SK-N-SH (cell line): ENCODE measurements around the gene ZNF138. TPM values are rescaled to one million over a fixed set of nuclear protein-coding genes. Genes with fewer than 3 reads are reported as not detected.
A peak's percentile ranks its signal among the peaks of the same experiment; 100 is the strongest.

ENCODE experiments used
- CTCF ChIA-PET: fragments of 300-600, 350-600 bp; formaldehyde crosslinking; extraction: SDS; loops from one replicate; lab custom pipeline; 2021; lab: Yijun Ruan, JAX
- POLR2A ChIA-PET: fragments of 350-600 bp; sonication (Branson Sonifier 250); formaldehyde crosslinking; extraction: SDS; loops from one replicate; lab custom pipeline; 2020; ENCODE audit warnings: antibody characterized with exemption, inconsistent platforms; lab: Yijun Ruan, JAX
- DNase-seq: peaks from one replicate; pipeline ENCODE4 v3.0.0; 2012
- H2AFZ ChIP-seq: fragments of 200-600 bp; sonication (generic); 2 replicates; pipeline ENCODE4 v1.8.1; 2016; ENCODE audit warnings: antibody characterized with exemption, mild to moderate bottlenecking, low read depth
- H3F3A ChIP-seq: fragments of 200-600 bp; sonication (generic); replicated peaks from 2 replicates; pipeline ENCODE3; 2016; ENCODE audit warnings: antibody characterized with exemption, mild to moderate bottlenecking; ENCODE audit not compliant: insufficient read depth
- H3K27ac ChIP-seq, 2 experiments: fragments of 200-500 bp in 1 of 2; fragments of 200-600 bp in 1 of 2; sonication (Bioruptor generic) in 1 of 2; sonication (generic), shearing (Covaris generic) in 1 of 2; 2 replicates each; pipeline versions ENCODE4 v1.5.1 to v1.6.1; 2014 to 2016; ENCODE audit warnings: low read depth in 2 of 2, inconsistent platforms in 1 of 2, low read length in 1 of 2, mild to moderate bottlenecking in 1 of 2, mixed read lengths in 1 of 2
- H3K27me3 ChIP-seq: fragments of 200-600 bp; sonication (generic), shearing (Covaris generic); 2 replicates; pipeline ENCODE4 v1.6.1; 2016; ENCODE audit warnings: mixed run types; ENCODE audit not compliant: insufficient read depth
- H3K36me3 ChIP-seq, 2 experiments: fragments of 200-500 bp in 1 of 2; fragments of 200-600 bp in 1 of 2; sonication (Bioruptor generic) in 1 of 2; sonication (generic) in 1 of 2; replicated peaks in 1 of 2; 2 replicates each; pipeline versions ENCODE3 to v1.5.1; 2014 to 2016; ENCODE audit warnings: low read length in 1 of 2, mild to moderate bottlenecking in 1 of 2; ENCODE audit not compliant: insufficient read depth in 2 of 2, control insufficient read depth in 1 of 2
- H3K4me1 ChIP-seq, 2 experiments: fragments of 200-500 bp in 1 of 2; fragments of 200-600 bp in 1 of 2; sonication (Bioruptor generic) in 1 of 2; sonication (generic), shearing (Covaris generic) in 1 of 2; 2 replicates each; pipeline versions ENCODE4 v1.5.1 to v1.6.1; 2014 to 2016; ENCODE audit warnings: low read depth in 1 of 2, low read length in 1 of 2, mixed run types in 1 of 2; ENCODE audit not compliant: insufficient read depth in 2 of 2, control insufficient read depth in 1 of 2
- H3K4me2 ChIP-seq: fragments of 200-600 bp; sonication (generic), shearing (Covaris generic); 2 replicates; pipeline ENCODE4 v1.6.1; 2017; ENCODE audit warnings: mixed run types
- H3K4me3 ChIP-seq, 2 experiments: fragments of 200-500 bp in 1 of 2; fragments of 200-600 bp in 1 of 2; sonication (Bioruptor generic) in 1 of 2; sonication (generic), shearing (Covaris generic) in 1 of 2; 2 replicates each; pipeline versions ENCODE4 v1.5.1 to v1.8.1; 2014 to 2016; ENCODE audit warnings: low read depth in 2 of 2, inconsistent platforms in 1 of 2, low read length in 1 of 2, mild to moderate bottlenecking in 1 of 2, mixed read lengths in 1 of 2, moderate library complexity in 1 of 2
- H3K79me2 ChIP-seq: fragments of 200-600 bp; sonication (generic); 2 replicates; pipeline ENCODE4 v1.8.1; 2017; ENCODE audit warnings: mild to moderate bottlenecking; ENCODE audit not compliant: insufficient read depth
- H3K9ac ChIP-seq: fragments of 200-600 bp; sonication (generic); 2 replicates; pipeline ENCODE4 v1.6.1; 2017; ENCODE audit warnings: mixed run types
- H3K9me2 ChIP-seq: fragments of 200-600 bp; sonication (generic); 2 replicates; pipeline ENCODE4 v1.6.1; 2017; ENCODE audit warnings: mixed run types
- H3K9me3 ChIP-seq: fragments of 200-600 bp; sonication (generic); 2 replicates; pipeline ENCODE4 v1.6.1; 2017; ENCODE audit warnings: mixed run types, mild to moderate bottlenecking, moderate library complexity
- H4K20me1 ChIP-seq: fragments of 200-600 bp; sonication (generic); 2 replicates; pipeline ENCODE4 v1.6.1; 2017; ENCODE audit warnings: mild to moderate bottlenecking, mixed run types; ENCODE audit not compliant: insufficient read depth
- CHD2 ChIP-seq: fragments of 150-350 bp; IDR thresholded peaks from 2 replicates; pipeline ENCODE4 v1.6.1; 2018; ENCODE audit warnings: low read length; ENCODE audit not compliant: partially characterized antibody
- ELF1 ChIP-seq: IDR thresholded peaks from 2 replicates; pipeline ENCODE4 v1.4.0; 2012
- EP300 ChIP-seq, 2 experiments: IDR thresholded peaks; 2 replicates each; pipeline versions ENCODE4 v1.4.0 to v1.6.1; 2012; ENCODE audit warnings: borderline replicate concordance in 1 of 2, low read depth in 1 of 2, low read length in 1 of 2
- FOSL2 ChIP-seq: IDR thresholded peaks from 2 replicates; pipeline ENCODE4 v1.4.0; 2012; ENCODE audit warnings: low read depth, mild to moderate bottlenecking, moderate library complexity, borderline replicate concordance
- FOXJ3 ChIP-seq: sonication (generic); formaldehyde crosslinking; IDR thresholded peaks from 2 replicates; pipeline ENCODE4 v1.5.1; 2020; ENCODE audit warnings: mild to moderate bottlenecking, missing genetic modification reagents
- GABPA ChIP-seq: IDR thresholded peaks from 2 replicates; pipeline ENCODE4 v1.4.0; 2012; ENCODE audit warnings: low read depth, mild to moderate bottlenecking
- IRF3 ChIP-seq: fragments of 150-350 bp; IDR thresholded peaks from 2 replicates; pipeline ENCODE4 v1.6.1; 2016; ENCODE audit warnings: mild to moderate bottlenecking, low read depth, low read length
- NRF1 ChIP-seq: IDR thresholded peaks from 2 replicates; pipeline ENCODE4 v1.6.1; 2012; ENCODE audit warnings: low read depth, mild to moderate bottlenecking, low read length
- POLR2AphosphoS5 ChIP-seq: IDR thresholded peaks from 2 replicates; pipeline ENCODE4 v1.6.1; 2012; ENCODE audit warnings: low read depth, low read length
- RAD21 ChIP-seq: IDR thresholded peaks from 2 replicates; pipeline ENCODE4 v1.6.1; 2012; ENCODE audit warnings: mild to moderate bottlenecking, low read length
- REST ChIP-seq: IDR thresholded peaks from 2 replicates; pipeline ENCODE4 v1.6.1; 2012; ENCODE audit warnings: mild to moderate bottlenecking, low read depth, low read length, moderate library complexity
- RFX5 ChIP-seq: IDR thresholded peaks from 2 replicates; pipeline ENCODE4 v1.6.1; 2012; ENCODE audit warnings: mild to moderate bottlenecking, improper control_type of control experiment, low read length
- USF1 ChIP-seq: IDR thresholded peaks from 2 replicates; pipeline ENCODE4 v1.4.0; 2012; ENCODE audit warnings: low read depth, borderline replicate concordance
- WGBS: methylation state at CpG from one replicate; pipeline ENCODE4 v1.1.6; 2017; ENCODE audit warnings: low lambda C conversion rate; 5-methylcytosine and 5-hydroxymethylcytosine counted together
- polyA plus RNA-seq, 3 experiments: library from polyadenylated mRNA; depleted of rRNA; stranded (reverse); fragments of >200 nt; gene quantifications; 2 replicates each; pipeline ENCODE4 v1.2.3, GENCODE V29; 2012

Gene ZNF138
- polyA plus RNA-seq, 1 of the 3 experiments (the other 2 are of a cell fraction): 4.9 TPM

DNA sequence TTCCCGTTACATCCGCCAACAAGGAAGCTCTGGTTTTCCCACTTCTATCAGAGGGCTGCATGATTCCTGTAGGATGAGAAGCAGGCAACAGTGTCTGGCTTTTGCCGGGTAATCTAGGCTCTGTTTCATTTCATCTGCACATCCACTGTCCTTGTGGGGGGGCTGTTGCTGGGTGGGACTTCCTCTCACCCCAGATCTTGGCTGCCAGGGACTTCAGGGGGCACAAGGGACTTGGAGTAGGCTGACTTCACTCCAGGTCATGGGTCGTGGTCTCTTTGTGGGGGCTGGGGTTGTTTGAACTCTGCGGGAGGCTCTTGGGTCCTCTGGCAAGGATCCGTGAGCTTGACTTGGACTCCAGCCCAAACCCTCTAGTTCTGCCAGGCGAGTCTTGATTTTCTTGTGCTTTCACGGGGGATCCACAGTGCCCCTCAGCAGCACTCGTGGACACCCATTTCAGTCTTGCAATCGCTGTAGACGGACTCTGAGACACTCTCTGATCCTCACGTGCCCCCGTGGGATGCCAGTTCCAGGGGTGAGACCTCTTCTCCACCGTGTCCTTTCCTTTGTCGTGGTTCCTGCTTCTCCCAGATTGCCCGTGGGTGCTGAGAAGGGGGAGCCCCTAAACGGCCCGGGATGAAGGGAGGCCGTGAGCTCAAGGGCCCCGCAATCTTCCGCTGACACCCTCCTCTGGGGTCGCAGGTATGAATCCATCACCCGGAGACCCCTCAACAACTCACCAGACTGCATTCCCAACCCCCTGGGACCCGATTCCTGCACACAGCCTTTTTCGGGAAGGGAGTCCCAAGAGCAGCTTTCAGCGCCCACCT is 87.4 kb downstream of the ZNF138 start:
- peak; percentile 21 for DNase-seq
- Histone ChIP-seq H3K27me3 (no peaks in the 10 kb centered on the region; the same call in 1 of the 2 replicates), H4K20me1 (no peaks in the 10 kb centered on the region), H3K9me3 (no peaks in the 10 kb centered on the region), H3K79me2 (no peaks in the 10 kb centered on the region), H3K9ac (no peak overlapping the region), H3K4me3 (no peak overlapping the region), H3K4me1 (peaks cover 0 to 6% of the 10 kb centered on the region in 2 experiments; a peak in 1 of 4 replicates), H3K4me2 (no peak overlapping the region), H3K27ac (no peak overlapping the region), H3K36me3 (no peaks in the 10 kb centered on the region), H2AFZ (no peak overlapping the region), H3F3A (no peaks in the 10 kb centered on the region), H3K9me2 (no peaks in the 10 kb centered on the region)
- no peak for TF ChIP-seq FOXJ3 (CRISPR knock-in tag)
- TF ChIP-seq RFX5: no peak
- no peak for TF ChIP-seq USF1
- TF ChIP-seq NRF1: no peak
- no peak for TF ChIP-seq CHD2
- TF ChIP-seq FOSL2: no peak
- no peak for TF ChIP-seq RAD21
- TF ChIP-seq REST: no peak
- 60% methylated on average over 26 of the region's 26 CpGs for WGBS
- CTCF ChIA-PET: no interaction called here
- POLR2A ChIA-PET: no interaction called here

DNA sequence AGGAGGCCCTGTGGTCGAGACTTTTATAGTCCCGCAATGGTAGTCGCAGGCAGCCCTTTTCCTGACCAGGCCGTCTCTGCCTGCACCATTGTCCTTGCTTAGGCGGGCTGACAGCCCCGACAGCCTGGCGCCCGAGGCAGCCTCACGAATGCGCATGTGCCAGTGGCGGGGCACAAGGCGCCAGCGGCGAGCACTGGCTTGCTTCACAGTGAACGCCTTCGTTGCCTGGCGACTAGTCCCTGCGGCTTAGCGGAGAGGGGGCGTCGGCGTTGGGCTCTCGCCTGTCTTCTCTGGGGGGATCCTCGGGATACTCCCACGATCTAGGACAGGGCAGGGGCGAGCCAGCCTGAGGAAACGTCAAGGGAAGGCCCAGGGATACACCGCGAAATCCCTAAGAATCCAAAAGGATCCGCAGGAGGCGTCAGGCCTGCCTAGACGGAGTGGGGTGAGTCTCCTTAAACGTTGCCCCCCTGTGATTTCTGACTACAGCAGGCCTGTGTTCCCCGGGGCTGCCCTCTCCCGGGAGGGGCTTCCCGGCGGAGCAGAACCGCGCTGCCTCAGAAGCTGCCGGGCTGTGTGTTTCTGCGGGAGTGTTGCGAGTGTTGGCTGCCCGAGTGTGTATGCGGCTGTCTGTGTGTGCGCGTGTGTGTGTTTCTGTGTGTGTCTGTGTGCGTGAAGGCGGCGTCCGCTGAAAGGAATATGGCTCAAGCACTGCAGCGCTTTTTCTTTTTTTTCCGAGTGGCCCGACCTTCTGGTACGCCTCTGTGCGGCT is 88.3 kb downstream of the ZNF138 start:
- Histone ChIP-seq H3K9me3 (no peaks in the 10 kb centered on the region), H3K79me2 (no peaks in the 10 kb centered on the region), H3F3A (no peaks in the 10 kb centered on the region), H3K4me3 (no peak overlapping the region; a peak in 1 of 4 replicates), H3K4me1 (no peaks in the 10 kb centered on the region; a peak in 1 of 4 replicates), H4K20me1 (no peaks in the 10 kb centered on the region), H3K36me3 (no peaks in the 10 kb centered on the region), H3K9ac (no peak overlapping the region), H3K27me3 (no peaks in the 10 kb centered on the region; the same call in 1 of the 2 replicates), H3K27ac (no peak overlapping the region), H2AFZ (no peak overlapping the region), H3K9me2 (no peaks in the 10 kb centered on the region), H3K4me2 (no peak overlapping the region)
- DNase-seq: peak; percentile 41
- CTCF ChIA-PET: no interaction called here
- POLR2A ChIA-PET: no interaction called here
- WGBS: 46% methylated on average over 47 of the region's 55 CpGs
- TF ChIP-seq REST: no peak
- no peak for TF ChIP-seq FOXJ3 (CRISPR knock-in tag)
- no peak for TF ChIP-seq RAD21
- no peak for TF ChIP-seq GABPA
- TF ChIP-seq USF1: no peak
- TF ChIP-seq FOSL2: no peak
- no peak for TF ChIP-seq ELF1
- TF ChIP-seq IRF3: no peak
- no peak for TF ChIP-seq POLR2AphosphoS5
- no peak for TF ChIP-seq EP300 (IDR thresholded peaks at IDR 0.05; ENCODE audit: borderline replicate concordance in 1 of 2, low read depth in 1 of 2, low read length in 1 of 2)
